ENCODE data around the gene FAHD1.
"Not testable (repeated sequence)": the region's sequence is repeated elsewhere in the genome, so short reads cannot be mapped to it uniquely, and the experiment has no call there.

Gene FAHD1

DNA sequence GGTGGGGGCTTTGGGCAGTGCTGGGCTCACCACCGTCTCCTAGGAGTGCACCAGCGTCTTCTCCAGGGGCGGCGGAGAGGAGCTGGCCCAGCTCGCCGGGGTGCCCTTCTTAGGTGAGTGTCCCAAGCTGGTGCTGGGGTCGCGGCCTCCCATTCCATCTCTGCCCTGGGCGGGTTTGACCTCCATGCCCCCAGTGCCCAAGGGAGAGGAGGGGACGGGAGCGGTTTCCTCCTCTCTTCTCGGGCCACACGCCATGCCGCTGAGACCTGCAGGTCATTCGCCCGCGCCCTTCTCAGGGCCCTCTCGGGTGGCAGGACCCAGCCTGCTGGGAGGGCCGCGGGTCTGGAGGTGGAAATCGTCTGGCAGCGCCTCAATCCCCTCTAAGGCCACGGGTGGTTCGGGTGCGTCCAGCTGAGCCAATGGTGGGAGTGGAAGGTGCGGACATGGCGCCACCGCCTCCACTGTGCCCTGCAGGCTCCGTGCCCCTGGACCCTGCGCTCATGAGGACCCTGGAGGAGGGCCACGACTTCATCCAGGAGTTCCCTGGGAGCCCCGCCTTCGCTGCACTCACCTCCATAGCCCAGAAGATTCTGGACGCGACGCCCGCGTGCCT is 38.8 kb upstream of the FAHD1 start:
- FAIRE-seq, result no peak

DNA sequence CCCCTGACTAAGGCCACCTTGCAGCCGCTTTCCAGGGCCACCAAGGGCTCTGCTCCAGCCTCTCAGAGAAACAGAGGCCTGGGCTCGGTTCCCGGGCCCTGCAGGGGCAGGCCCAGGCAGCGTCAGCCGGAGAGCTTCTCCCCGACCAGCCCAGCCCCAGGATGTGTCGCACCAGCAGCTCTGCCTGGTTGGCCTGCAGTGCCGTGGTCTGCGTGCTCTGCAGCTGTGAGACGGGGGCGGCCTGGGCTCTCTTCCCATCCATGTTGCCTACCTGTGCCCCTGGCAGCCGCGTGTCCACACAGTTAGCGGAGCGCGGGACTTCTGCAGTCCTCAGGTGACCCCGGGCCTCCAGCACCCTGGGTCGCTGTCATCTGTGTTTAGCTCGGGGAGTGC is 38.3 kb upstream of the FAHD1 start:
- DNase-seq (ENCODE audit: extremely low spot score, insufficient read length, low read depth) (no peak), FAIRE-seq (no peak)

More for the DNA sequence above, 38.8 kb upstream of the FAHD1 start:
- no peak for DNase-seq (ENCODE audit: extremely low spot score, insufficient read length, low read depth)

DNA sequence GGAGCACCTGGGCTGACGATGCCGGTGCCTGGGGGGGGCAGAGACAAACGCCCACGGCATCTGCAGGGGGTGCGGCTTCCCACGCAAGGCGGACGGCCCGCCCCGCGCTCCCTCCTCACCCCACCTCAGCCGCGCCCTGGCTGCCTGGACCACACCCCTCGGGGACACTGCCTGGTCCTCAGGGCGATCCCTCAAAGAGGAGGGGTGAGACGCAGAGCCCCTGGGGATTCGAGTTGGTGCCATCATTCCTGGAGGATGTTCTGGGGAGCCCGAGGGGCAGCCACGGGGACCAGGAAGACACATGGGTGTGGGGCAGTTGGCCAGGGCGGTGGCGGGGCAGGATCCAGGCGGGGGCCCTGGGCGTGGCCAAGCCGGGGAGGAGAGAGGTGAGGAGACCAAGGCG is 37.4 kb upstream of the FAHD1 start:
- DNase-seq (ENCODE audit: extremely low spot score, insufficient read length, low read depth), result no peak
- FAIRE-seq, result no peak

DNA sequence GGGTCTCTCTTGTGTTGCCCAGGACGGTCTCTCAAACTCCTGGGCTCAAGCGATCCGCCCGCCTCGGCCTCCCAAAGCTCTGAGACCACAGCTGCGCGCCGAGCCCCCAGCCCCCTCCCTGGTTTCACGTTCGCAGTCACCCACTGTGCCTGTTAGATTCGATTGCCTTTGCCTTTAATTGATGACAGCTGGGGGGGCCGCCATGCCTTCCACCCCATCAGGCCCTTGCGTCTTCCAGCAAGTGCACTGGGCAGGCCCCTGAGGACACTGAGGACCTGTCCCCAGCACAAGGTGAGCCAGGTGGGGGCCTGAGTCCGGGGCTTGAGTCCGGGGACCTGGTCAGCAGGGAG is 36.8 kb upstream of the FAHD1 start:
- DNase-seq (ENCODE audit: extremely low spot score, insufficient read length, low read depth), result no peak
- no peak for FAIRE-seq

DNA sequence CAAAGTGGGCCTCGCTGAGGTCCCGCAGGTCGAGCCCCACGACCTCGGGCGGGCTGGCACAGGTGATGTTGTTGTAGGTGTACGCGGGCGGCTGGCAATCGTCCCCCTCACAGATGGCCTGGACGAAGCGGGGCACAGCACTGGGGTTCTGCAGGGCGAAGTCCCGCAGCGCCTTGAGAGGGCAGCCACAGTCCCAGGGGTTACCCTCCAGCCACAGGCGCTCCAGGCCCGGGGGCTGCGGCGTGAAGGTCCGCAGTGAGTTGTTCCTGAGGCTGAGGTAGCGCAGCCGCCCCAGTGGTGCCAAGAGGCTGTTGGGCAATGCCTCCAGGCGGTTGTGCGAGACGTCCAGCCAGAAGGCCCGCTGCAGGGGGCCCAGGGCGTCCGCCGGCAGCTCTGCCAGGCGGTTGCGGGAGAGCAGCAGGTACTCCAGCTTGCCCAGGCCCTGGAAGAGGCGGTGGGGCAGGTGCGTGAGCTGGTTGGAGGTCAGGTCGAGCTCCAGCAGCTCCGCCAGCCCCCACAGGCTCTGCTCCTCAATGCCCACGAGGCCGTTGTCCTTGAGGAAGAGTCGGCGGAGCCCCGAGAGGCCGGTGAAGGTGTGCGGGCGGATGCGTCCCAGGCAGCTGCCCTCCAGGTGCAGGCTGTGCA is 36.3 kb upstream of the FAHD1 start:
- FAIRE-seq, result no peak

DNA sequence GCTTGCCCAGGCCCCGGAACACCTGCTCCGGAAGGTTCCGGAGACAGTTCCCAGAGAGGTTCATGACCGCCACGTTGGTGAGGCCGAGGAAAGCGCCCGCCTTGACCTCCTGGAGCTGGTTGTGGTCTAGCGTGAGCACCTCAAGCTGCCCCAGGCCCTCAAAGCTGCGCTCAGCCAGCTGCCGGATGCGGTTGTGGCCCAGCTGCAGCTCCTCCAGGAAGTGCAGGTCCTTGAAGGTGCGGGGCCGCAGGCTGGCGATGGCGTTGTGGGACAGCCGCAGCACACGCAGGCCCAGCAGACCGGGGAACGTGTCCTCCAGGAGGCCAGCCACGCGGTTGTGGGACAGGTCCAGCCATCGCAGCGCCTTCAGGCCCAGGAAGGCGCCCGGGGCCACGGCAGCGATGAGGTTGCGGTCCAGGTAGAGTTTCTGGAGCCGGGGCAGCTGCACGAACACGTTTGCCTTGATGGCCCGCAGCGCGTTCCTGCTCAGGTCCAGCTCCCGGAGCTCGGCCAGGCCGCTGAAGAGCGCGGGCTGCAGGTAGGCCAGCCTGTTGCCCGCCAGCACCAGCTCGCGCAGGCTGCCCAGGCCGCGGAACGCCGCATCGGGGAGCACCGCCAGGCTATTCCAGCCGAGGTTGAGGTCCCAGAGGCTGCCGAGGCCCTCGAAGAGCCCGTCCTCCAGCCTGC is 35.6 kb upstream of the FAHD1 start:
- DNase-seq (ENCODE audit: extremely low spot score, insufficient read length, low read depth) (no peak), FAIRE-seq (no peak)

More for the DNA sequence above, 36.3 kb upstream of the FAHD1 start:
- no peak for DNase-seq (ENCODE audit: extremely low spot score, insufficient read length, low read depth)

DNA sequence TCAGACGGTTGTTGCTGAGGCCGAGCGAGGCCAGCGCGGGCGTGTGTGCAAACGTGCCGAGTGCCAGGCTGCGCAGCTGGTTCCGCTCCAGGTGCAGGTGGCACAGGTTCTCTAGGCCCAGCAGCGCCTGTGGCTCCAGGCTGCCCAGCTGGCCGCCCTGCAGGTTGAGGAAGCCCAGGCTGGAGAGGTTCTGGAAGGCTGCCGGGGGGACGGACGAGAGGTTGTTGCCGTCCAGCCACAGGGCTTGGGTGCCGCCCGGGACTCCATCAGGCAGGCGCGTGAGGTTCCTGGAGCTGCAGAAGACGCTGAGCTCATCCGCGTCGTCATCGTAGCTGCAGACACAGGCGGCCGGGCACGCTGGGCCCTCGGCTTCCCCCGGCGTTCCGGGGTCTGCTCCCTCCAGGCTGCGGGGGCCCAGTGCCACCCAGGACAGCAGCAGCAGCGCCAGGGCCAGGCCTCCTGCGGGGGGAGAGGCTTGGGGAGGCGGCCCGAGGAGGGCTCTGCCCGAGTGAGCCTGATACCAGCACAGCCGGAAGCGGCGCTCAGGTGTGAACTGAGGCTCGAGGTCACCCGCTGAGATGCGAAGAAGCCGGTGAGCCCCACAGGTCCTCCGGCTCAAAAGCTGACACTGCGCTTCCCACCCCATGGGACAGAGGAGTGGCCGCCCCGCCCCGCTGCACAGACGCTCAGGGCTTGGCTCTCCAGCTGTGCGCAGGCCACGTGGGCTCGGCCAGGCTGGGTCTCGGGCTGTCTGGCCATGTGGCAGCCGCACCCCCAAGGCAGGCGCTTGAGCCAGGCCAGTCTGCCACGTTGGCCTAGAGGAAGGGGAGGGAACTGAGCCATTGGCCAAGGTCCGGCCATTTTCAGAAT is 34.8 kb upstream of the FAHD1 start:
- DNase-seq (ENCODE audit: extremely low spot score, insufficient read length, low read depth) (no peak), FAIRE-seq (no peak)

DNA sequence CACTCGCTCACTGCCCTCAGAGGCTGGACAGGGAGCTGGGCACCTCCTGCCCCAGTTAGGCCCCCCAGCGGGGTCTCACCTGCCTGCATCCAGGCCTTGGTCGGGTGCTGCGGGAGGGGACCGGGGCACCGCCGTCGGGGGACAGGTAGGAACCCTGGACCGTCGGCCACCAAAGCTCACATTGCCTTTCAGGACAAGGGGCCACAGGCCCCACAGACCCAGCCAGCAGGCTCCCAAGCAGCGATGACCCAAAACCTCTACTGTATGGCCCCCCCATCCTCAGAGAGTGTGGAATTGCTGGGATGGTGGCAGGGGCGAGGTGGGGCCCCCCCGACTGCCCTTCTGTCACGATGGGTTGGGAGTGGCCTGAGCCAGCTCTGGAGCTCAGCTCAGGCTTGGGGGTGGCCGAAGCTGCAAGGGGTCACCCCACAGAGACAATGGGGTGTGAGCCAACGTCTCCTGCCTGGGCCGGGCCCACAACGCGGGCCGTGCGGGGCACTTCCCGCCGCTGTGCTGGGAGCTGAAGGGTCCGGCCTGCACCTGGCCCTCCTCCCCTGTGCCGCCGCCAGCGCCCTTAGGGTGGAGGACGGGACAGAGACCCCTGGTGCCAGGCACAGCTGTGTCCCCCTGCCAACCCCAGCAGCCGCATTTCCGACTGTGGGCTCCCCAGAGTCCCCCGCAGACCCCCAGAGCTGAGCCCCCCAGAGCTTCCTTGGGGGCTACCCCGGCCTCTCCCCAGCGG is 34.0 kb upstream of the FAHD1 start:
- DNase-seq (ENCODE audit: extremely low spot score, insufficient read length, low read depth) (no peak), FAIRE-seq (no peak)

DNA sequence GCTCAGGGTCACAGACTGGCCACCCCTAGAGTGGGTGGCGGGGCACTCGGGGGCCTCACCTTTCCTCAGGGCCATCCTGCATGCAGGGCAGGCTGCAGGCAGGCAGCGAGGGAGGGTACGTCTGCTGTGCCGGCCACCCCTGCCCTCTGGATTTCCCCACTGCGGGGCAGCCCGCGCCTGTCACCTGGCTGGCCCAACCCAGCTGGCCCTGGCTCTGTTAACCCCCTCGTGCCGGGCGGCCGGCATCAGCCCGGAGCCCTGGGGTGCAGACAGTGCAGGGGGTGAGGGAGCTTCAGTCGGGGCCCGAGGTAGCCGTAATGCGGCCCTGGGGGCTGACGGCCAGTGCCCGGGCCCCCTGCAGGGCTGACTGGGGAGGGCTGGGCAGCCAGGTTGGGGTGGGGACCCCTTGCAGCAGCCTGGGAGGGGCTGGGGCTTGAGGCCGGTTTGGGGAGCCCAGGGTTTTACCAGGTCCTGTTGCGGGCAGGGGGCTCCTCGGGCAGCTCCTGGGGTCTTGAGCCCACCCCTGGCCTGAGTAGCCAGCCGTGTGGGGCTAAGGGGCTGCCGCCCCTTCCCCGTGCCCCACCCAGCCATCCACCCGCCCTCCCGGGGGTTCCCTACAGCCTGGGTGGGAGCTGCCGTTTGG is 33.3 kb upstream of the FAHD1 start, which contains the start of gene IGFALS:
Gene IGFALS (minus strand): TSS at position 128 of the 643 bp plus-strand sequence. CDS start 53 bp downstream, at position 75.
- no peak for FAIRE-seq
- DNase-seq (ENCODE audit: extremely low spot score, insufficient read length, low read depth), result no peak

DNA sequence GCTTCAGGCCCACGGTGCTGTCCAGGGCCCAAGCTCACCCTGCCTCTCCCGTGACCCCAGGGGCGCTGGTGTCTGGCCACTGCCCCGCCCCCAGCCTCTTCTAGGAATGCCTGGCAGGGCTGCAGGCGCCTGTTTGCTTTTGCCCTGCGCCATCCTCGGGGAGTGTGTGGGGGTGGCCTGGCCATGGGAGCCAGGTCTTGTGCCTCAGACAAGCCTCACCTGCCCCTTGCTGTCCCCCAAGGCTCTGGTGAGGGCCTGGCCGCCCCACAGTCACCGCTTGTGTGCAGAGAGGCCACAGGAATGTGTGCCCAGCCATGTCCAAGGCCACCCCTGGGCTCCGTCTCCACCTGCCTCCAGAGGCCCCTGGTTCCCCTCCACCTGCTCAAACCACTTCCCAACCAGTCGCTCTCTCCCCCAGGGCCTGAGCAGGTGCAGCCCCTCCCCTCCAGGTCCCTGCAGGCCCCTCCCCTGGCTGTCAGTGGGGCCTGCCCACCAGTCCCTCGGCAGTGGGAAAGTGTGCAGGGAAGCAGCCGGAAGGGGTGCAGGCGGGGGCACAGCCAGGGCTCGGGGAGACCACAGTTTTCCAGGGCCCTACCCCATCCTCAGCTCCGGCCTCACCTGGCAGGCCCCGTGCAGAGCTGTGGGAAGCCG is 32.7 kb upstream of the FAHD1 start:
- DNase-seq (ENCODE audit: extremely low spot score, insufficient read length, low read depth) (no peak), FAIRE-seq (no peak)

DNA sequence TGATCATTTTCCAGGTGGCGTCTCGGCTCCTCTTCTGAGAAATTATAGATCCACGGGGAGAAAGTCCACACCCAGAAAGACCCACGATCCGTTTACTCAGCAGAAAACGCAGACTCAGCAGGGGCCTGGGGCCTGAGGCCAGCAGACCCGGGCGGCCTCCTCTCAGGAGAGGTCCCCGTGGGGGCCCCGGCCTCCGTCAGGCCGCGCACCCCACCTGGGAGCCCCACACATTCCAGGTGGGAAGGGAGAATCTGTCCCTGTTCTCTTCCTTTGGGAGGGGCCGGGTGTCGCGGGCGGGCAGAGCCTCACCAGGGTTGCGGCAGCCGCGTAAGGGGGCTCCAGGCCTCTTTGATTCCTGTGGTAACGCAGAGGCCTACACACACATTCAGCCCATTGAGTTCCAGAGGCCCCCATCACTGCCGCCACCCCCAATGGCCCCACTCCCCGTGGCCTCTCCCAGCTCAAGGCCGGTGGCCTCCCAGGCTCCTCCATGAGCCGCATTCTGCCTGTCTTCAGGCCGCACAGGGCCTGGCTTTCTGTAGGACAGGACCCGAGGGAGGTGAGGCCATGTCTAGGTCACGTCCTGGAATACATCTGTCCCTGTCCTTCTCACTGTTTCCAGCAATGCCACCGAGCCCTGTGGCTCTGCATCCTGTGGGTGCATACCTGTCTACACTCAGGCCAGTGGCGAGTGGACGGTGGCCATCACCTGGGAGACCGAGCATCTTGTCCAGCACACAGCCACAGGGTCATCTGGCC is 31.9 kb upstream of the FAHD1 start:
- FAIRE-seq (no peak), DNase-seq (ENCODE audit: extremely low spot score, insufficient read length, low read depth) (no peak)

DNA sequence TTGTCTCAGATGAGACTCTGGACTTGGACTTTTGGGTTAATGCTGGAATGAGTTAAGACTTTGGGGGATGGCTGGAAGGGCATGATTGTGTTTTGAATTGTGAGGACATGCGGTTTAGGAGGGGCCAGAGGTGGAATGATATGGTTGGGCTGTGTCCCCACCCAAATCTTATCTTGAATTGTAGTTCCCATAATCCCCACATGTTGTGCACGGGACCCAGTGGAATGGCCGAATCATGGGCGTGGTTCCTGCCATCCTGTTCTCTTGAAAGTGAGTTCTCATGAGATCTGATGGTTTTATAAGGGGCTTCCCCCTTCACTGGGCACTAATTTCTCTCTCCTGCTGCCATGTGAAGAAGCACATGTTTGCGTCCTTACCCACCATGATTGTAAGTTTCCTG is 27.7 kb upstream of the FAHD1 start:
- not testable (repeated sequence) for FAIRE-seq; DNase-seq (ENCODE audit: extremely low spot score, insufficient read length, low read depth)

DNA sequence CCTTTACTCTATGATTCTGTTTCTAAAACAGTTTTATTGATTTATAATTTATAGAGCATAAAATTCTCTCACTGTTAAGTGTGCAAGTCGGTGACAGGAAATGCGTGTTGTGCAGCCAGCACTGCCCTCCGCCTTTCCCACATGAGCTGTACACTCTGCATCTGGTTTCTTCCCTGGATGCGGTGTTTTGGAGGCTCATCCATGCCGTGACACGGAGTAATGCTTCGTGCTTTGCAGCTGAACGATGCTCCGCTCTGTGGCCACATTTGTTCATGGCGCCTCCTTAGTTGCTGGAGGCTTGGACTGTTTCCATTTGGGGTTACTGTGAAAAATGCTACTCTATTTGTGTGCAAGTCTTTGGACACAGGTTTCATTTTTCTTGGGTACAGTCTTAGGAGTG is 26.3 kb upstream of the FAHD1 start:
- no peak for FAIRE-seq
- DNase-seq (ENCODE audit: extremely low spot score, insufficient read length, low read depth), result no peak

DNA sequence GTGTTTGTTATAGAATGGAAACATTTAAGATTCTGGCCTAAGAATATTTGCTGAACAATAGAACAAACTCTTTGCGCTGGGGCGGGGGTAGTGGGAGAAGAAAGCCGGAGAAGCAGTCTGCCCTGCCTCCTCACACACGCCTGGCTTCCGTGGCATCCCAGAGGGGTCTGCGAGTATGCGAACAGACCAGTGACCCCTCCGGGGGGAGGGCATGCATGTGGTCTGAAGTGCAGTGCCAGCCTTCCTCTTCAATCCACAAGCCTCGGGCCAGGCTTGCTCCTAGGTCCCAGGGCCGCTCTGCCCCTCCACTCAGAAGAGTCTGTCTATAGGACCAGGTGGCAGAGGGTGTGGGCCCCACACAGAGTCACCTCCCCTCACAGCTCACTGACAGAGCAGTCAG is 19.4 kb upstream of the FAHD1 start:
- FAIRE-seq, result no peak
- DNase-seq (ENCODE audit: extremely low spot score, insufficient read length, low read depth), result no peak

DNA sequence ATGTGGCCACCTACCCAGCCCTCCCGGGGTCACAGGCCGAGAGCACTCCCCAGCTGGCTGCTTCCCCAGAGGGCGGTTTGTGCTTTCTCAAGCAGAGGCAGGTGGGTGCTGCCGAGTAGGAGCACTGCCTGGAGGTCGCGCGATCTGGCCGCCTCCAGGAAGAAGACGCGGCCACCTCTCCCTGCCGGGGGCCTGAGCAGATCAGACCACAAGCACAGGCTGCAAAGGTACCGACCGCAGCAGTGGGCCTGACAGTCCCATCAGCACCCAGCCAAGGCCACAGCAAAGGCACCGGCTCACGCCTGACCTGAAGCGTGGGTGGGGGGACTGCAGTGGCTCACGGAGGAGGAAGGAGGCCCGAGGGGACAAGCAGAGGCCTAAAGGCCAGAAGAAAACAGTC is 18.3 kb upstream of the FAHD1 start:
- FAIRE-seq (no peak), DNase-seq (ENCODE audit: extremely low spot score, insufficient read length, low read depth) (no peak)

DNA sequence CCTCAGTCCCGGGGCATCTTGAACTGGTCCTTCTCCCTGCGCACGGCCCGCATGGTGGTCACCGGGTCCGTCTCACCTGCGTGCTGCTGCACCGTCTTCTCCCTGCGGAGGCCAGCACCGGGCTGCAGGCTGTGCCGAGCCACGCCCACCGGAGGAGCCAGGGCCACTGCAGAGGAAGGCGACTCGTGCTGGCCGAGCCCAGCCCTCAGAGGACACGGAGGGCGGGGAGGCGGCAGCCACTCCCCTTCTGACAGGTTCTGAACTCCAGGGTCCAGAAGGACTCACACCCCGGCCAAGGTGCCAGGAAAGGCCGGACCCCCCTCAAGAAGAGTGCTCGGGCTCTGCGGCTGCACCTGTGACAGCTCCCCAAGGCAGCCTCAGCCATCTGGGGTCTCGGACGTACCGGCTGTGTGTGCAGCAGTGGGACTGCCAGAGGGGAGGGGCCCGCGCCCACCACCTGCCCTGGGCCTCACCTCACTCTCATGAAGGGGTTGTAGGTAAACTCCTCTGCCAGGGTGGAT is 17.7 kb upstream of the FAHD1 start:
- no peak for FAIRE-seq
- no peak for DNase-seq (ENCODE audit: extremely low spot score, insufficient read length, low read depth)

DNA sequence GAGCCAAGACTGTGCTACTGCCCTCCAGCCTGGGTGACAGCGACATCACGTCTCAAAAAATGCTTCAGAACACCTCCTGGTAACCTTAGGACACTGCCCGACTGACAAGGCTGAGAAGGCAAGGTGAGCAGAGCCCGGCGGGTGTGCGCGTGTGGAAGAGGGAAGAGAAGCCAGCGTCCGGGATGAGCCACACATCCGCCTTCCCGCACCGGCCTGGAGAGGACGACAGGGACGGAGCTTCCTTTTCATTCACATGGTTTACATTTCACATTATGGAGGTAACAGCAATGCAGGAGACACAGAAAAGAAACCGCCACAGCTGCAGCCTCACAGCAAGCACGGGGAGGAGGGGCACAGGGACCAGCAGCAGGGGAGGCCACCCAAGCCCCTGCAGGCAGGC is 16.9 kb upstream of the FAHD1 start:
- no peak for DNase-seq (ENCODE audit: extremely low spot score, insufficient read length, low read depth)
- no peak for FAIRE-seq

DNA sequence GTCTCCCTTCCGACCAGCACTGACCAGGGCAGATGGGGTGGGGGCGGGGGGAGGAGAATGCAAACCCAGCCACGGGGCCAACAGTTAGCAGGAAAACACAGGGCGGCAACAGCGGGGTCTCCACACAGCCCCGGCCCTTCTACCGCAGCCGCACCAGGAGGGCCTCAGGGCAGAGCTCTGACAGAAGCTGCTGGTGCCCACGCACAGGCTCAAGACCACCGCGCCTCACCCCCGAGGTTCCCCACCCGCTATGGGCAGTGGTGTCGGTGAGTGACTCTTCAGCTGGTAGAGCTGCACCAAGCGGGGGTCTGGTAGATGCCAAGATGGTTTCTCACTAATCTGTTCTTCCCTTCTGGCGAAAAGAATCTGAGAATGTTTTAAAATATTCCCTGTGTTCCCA is 16.5 kb upstream of the FAHD1 start:
- FAIRE-seq (no peak), DNase-seq (ENCODE audit: extremely low spot score, insufficient read length, low read depth) (no peak)

All from GM18507 (cell line).